Endodermal cell (in vitro differentiated cells): ENCODE results near the gene PPP3CB. TPM values are rescaled to one million over a fixed set of nuclear protein-coding genes. Genes with fewer than 3 reads are reported as not detected.
A peak's percentile ranks its signal among the peaks of the same experiment; 100 is the strongest.

ENCODE experiments used
- DNase-seq: peaks from one replicate; pipeline ENCODE4 v3.0.0-alpha.2; 2017
- H3K27ac ChIP-seq: 2 replicates; pipeline ENCODE4 v1.5.1; 2013; ENCODE audit warnings: mild to moderate bottlenecking, low read depth, low read length, moderate library complexity
- H3K27me3 ChIP-seq: 2 replicates; pipeline ENCODE4 v1.6.1; 2013; ENCODE audit warnings: mild to moderate bottlenecking, low read length, moderate library complexity; ENCODE audit not compliant: insufficient read depth, control insufficient read depth, poor library complexity, severe bottlenecking
- H3K36me3 ChIP-seq: 2 replicates; pipeline ENCODE4 v1.7.0; 2013; ENCODE audit warnings: mild to moderate bottlenecking, low read length, moderate library complexity; ENCODE audit not compliant: control insufficient read depth, insufficient read depth
- H3K4me1 ChIP-seq: one replicate; pipeline ENCODE4 v1.7.0; 2013; ENCODE audit warnings: low read length; ENCODE audit not compliant: control insufficient read depth, insufficient read depth
- H3K4me3 ChIP-seq: 2 replicates; pipeline ENCODE4 v1.5.1; 2013; ENCODE audit warnings: mild to moderate bottlenecking, low read length, moderate library complexity
- H3K9ac ChIP-seq: 2 replicates; pipeline ENCODE4 v1.6.1; 2013; ENCODE audit warnings: mild to moderate bottlenecking, low read length, moderate library complexity; ENCODE audit not compliant: poor library complexity, severe bottlenecking; ENCODE audit errors: extremely low read depth
- H3K9me3 ChIP-seq: 2 replicates; pipeline ENCODE4 v1.6.1; 2013; ENCODE audit warnings: mild to moderate bottlenecking, low read length, moderate library complexity; ENCODE audit not compliant: control insufficient read depth
- H3K27ac Mint-ChIP-seq: 2 replicates; pipeline ENCODE4 v1.8.0; 2020; ENCODE audit warnings: mixed read lengths
- H3K27me3 Mint-ChIP-seq: 2 replicates; pipeline ENCODE4 v1.8.0; 2021; ENCODE audit warnings: mild to moderate bottlenecking, mixed read lengths; ENCODE audit not compliant: insufficient read depth
- H3K36me3 Mint-ChIP-seq: 2 replicates; pipeline ENCODE4 v1.8.0; 2020; ENCODE audit warnings: low read depth, mixed read lengths
- H3K4me1 Mint-ChIP-seq: 2 replicates; pipeline ENCODE4 v1.8.0; 2020; ENCODE audit warnings: mixed read lengths
- H3K4me3 Mint-ChIP-seq: 2 replicates; pipeline ENCODE4 v1.8.0; 2020; ENCODE audit warnings: mild to moderate bottlenecking, moderate library complexity, mixed read lengths
- H3K9me3 Mint-ChIP-seq: 2 replicates; pipeline ENCODE4 v1.8.0; 2020; ENCODE audit warnings: mild to moderate bottlenecking, mixed read lengths
- WGBS, 2 experiments: methylation state at CpG; one replicate each; pipeline versions ENCODE4 v1.1.5 to v1.1.7; 2013; ENCODE audit warnings: missing lambda C conversion rate in 2 of 2, mixed read lengths in 1 of 2; ENCODE audit not compliant: insufficient coverage in 1 of 2, insufficient read length in 1 of 2; 5-methylcytosine and 5-hydroxymethylcytosine counted together
- total RNA-seq, 2 donors: library from RNA; stranded (reverse); fragmentation: NEBNext Ultra II Directional in 1 of 2; extraction: Animal tissue kit (Norgen Biotek cat#: 25700) in 1 of 2; gene quantifications; 2 replicates in 1 of 2; 3 replicates in 1 of 2; pipeline ENCODE4 v1.2.1, GENCODE V29; 2021
- TF ChIP-seq, protein P1 (sequence below): fragments of 200-600 bp; sonication (generic); conservative IDR thresholded peaks from 2 replicates; pipeline ENCODE4 v1.5.0; 2021; ENCODE audit warnings: antibody characterized with exemption, mild to moderate bottlenecking

Gene PPP3CB
- total RNA-seq, 2 donors from 2014 or later: 39.2 to 40.2 TPM

DNA sequence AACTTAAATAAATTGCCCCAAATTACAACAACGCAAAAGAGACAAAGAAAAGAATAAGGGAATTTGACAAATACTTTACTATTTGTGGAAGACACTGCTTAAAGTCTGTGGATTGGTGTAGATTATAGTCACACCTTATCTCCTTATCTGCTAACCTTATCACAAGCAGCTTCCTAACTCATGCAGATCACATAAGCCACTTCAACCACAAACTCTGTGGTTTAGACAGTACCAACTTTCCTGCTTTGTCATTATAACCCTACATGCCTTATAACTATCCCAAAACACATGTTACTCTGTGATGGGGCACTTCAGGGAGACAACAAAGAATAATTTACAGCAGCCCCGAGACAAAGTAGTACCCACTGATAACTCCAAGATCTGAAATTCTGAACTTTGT, 41.5 kb upstream of the PPP3CB start:
- no peak overlapping the region for H3K4me3 Mint-ChIP-seq
- no peaks in the 10 kb centered on the region for H3K27me3 Mint-ChIP-seq
- no peaks in the 10 kb centered on the region for H3K27me3 ChIP-seq
- peak overlapping the region; percentile 34 for H3K4me3 ChIP-seq
- H3K9me3 Mint-ChIP-seq: no peaks in the 10 kb centered on the region
- H3K36me3 Mint-ChIP-seq: peaks cover 69% of the 10 kb centered on the region
- 69% methylated on average over 1 of the region's 2 CpGs; no CpG with 5 or more reads in 1 of the 2 experiments for WGBS, 2 experiments
- H3K9ac ChIP-seq: peak overlapping the region; percentile 28
- no peaks in the 10 kb centered on the region for H3K9me3 ChIP-seq
- H3K36me3 ChIP-seq: peaks cover 64% of the 10 kb centered on the region
- DNase-seq: no peak
- H3K4me1 Mint-ChIP-seq: peaks cover 20% of the 10 kb centered on the region
- H3K27ac Mint-ChIP-seq: peak overlapping the region; percentile 79
- H3K27ac ChIP-seq: peak overlapping the region; percentile 33
- TF ChIP-seq, protein P1, sequence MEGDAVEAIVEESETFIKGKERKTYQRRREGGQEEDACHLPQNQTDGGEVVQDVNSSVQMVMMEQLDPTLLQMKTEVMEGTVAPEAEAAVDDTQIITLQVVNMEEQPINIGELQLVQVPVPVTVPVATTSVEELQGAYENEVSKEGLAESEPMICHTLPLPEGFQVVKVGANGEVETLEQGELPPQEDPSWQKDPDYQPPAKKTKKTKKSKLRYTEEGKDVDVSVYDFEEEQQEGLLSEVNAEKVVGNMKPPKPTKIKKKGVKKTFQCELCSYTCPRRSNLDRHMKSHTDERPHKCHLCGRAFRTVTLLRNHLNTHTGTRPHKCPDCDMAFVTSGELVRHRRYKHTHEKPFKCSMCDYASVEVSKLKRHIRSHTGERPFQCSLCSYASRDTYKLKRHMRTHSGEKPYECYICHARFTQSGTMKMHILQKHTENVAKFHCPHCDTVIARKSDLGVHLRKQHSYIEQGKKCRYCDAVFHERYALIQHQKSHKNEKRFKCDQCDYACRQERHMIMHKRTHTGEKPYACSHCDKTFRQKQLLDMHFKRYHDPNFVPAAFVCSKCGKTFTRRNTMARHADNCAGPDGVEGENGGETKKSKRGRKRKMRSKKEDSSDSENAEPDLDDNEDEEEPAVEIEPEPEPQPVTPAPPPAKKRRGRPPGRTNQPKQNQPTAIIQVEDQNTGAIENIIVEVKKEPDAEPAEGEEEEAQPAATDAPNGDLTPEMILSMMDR: no peak
- H3K4me1 ChIP-seq: peaks cover 17% of the 10 kb centered on the region

GRCh38 chr10:73534857-73535256, 39.0 kb upstream of the PPP3CB start:
- Mint-ChIP-seq H3K4me1 (peaks cover 25% of the 10 kb centered on the region), H3K27ac (no peak overlapping the region), H3K36me3 (peaks cover 54% of the 10 kb centered on the region), H3K4me3 (no peak overlapping the region), H3K9me3 (no peaks in the 10 kb centered on the region), H3K27me3 (no peaks in the 10 kb centered on the region)
- no peak for DNase-seq
- Histone ChIP-seq H3K4me1 (peaks cover 17% of the 10 kb centered on the region), H3K27me3 (no peaks in the 10 kb centered on the region), H3K9me3 (no peaks in the 10 kb centered on the region), H3K27ac (no peak overlapping the region), H3K9ac (no peak overlapping the region), H3K4me3 (no peak overlapping the region), H3K36me3 (peaks cover 48% of the 10 kb centered on the region)
- TF ChIP-seq, protein P1: no peak
- 80% methylated on average over 1 of the region's 1 CpG; no CpG with 5 or more reads in 1 of the 2 experiments for WGBS, 2 experiments

DNA sequence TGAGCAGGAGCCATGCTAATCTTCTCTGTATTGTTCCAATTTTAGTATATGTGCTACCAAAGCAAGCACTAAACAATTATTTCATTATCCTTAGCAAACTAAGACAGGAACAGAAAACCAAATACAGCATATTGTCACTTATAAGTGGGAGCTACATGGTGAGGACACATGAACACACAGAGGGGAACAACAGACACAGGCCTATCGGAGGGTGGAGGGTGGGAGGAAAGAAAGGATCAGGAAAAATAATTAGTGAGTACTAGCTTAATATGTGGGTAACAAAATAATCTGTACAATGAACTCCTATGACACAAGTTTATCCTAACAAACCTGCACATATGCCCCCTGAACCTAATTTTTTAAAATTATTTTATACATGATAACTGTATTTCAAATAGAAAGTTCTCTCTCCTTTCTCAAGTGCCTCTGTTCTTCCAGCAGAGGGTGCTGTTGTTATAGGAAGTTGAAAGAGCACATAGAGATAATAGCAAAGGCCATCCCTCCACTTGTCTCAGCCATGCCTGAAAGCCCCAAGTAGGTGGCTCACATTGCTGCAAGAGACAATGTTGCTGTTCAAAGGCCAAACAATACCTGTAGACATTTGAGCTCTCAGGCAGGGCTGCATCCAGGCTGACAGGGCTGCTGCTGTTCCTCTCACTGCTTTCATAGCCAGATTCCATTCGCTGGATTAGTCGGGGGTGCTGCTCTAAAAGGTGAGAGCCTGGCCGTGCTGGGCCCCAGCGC, 33.4 kb upstream of the PPP3CB start:
- peaks cover 60% of the 10 kb centered on the region for H3K36me3 ChIP-seq
- peak; percentile 84 for DNase-seq
- Mint-ChIP-seq H3K9me3 (no peaks in the 10 kb centered on the region), H3K4me1 (peaks cover 10% of the 10 kb centered on the region), H3K27me3 (no peaks in the 10 kb centered on the region), H3K4me3 (no peak overlapping the region), H3K27ac (peak overlapping the region; percentile 62), H3K36me3 (peaks cover 53% of the 10 kb centered on the region)
- H3K9ac ChIP-seq: no peak overlapping the region
- no peaks in the 10 kb centered on the region for H3K9me3 ChIP-seq
- no peaks in the 10 kb centered on the region for H3K4me1 ChIP-seq
- TF ChIP-seq, protein P1: peak; percentile 96
- H3K4me3 ChIP-seq: no peak overlapping the region
- no peaks in the 10 kb centered on the region for H3K27me3 ChIP-seq
- no peak overlapping the region for H3K27ac ChIP-seq
- 89 to 97% methylated on average over 5 of the region's 5 CpGs for WGBS, 2 experiments
